ENCODE results near the gene METTL15.

METTL15 gene

DNA sequence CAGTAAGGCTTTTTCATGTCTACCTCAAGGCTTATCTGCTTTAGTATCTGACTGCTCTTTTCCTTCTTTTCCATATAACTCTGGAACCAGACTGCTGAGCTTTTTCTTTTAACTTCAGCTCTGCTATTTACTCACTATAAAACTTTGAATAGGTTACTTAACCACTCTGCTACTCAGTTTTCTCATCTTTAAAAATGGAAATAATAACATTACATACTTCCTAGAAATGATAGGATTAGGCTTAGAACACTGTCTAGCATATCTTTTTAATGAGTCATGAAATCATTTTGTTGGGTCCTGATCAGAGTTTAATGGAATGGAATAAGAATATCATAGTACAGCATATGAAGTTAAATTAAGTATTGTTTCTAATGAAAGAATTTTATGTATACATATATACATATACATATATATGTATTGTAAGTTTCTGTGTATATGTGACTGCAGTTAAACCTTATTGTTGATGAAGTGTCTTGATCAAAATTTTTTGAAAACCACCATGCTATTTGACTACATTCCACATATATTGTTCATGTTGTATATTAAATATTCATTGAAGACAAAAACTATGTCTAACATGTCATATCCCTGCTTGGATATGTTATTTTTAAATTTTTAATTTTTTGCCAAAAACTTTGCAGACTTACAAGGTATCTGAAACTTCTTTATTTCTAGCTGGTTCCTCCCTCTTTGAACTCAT is 120.2 kb downstream of the METTL15 start:
- TF ChIP-seq, protein P1, sequence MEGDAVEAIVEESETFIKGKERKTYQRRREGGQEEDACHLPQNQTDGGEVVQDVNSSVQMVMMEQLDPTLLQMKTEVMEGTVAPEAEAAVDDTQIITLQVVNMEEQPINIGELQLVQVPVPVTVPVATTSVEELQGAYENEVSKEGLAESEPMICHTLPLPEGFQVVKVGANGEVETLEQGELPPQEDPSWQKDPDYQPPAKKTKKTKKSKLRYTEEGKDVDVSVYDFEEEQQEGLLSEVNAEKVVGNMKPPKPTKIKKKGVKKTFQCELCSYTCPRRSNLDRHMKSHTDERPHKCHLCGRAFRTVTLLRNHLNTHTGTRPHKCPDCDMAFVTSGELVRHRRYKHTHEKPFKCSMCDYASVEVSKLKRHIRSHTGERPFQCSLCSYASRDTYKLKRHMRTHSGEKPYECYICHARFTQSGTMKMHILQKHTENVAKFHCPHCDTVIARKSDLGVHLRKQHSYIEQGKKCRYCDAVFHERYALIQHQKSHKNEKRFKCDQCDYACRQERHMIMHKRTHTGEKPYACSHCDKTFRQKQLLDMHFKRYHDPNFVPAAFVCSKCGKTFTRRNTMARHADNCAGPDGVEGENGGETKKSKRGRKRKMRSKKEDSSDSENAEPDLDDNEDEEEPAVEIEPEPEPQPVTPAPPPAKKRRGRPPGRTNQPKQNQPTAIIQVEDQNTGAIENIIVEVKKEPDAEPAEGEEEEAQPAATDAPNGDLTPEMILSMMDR (IDR thresholded peaks at IDR 0.05; ENCODE audit: insufficient read depth, low read depth, low read length, missing control alignments) = no peak
- DNase-seq (ENCODE audit: low read depth) = peak; percentile 2
- H3K4me3 ChIP-seq (ENCODE audit: low read length) = no peak overlapping the region

DNA sequence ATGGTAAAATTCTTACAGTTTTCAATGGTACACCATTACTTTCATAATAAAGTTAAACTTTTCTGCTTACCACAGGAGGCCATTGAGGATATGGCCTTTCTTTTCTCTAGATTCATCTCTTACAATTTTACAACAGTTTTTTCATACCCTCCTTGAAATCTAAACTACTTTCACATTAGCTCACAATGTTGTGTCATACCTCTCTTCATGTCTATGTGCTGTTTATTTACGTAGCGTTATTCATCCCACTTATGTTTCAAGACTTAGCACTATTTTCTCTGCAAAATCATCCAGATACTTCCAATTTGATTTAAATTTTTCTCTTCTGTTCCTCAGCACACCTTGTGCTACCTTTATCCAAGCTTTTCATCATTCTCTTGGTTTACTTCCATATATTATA is 123.3 kb downstream of the METTL15 start:
- no peak overlapping the region for H3K4me3 ChIP-seq (ENCODE audit: low read length)
- TF ChIP-seq, protein P1 (IDR thresholded peaks at IDR 0.05; ENCODE audit: insufficient read depth, low read depth, low read length, missing control alignments) = no peak
- DNase-seq (ENCODE audit: low read depth) = no peak

DNA sequence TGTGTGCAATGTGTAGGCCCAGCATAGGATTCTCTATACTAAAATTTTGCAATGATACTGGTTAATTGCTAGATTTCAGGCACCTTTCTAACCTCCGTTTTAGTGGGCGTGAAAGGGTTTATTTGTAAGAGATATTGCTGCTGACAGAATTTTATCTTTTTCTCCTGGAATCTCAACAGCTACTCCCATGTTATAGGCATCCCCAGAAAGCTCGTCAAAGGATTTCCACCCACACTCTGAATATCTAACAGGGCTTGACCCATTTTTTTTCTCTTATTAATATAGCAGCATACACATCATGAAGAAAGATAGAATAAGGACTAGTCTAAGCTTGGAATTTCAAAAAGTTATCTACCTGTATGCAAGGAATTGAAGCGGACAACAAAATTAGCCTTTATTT is 124.5 kb downstream of the METTL15 start:
- TF ChIP-seq, protein P1 (IDR thresholded peaks at IDR 0.05; ENCODE audit: insufficient read depth, low read depth, low read length, missing control alignments) = no peak
- H3K4me3 ChIP-seq (ENCODE audit: low read length) = no peak overlapping the region
- DNase-seq (ENCODE audit: low read depth) = no peak

DNA sequence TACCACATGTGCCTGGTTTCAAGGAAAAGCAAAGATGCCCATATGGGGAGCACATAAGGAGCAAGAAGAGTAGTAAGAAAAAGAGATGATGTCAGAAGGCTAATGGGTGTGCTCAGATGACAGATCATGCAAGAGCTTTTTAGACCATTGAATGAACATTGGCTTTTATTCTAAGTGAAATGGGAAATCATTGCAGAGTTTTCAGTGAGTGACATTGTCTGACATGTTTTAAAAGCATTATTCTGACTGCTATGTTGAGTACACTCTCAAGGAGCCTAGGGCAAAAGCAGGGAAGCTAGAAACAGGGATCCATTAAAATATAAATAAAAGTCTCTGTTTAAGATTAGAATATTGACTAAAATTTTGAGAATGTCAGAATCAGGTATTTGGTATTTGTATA is 133.6 kb downstream of the METTL15 start:
- no peak overlapping the region for H3K4me3 ChIP-seq (ENCODE audit: low read length)
- TF ChIP-seq, protein P1 (IDR thresholded peaks at IDR 0.05; ENCODE audit: insufficient read depth, low read depth, low read length, missing control alignments) = no peak
- DNase-seq (ENCODE audit: low read depth) = no peak

DNA sequence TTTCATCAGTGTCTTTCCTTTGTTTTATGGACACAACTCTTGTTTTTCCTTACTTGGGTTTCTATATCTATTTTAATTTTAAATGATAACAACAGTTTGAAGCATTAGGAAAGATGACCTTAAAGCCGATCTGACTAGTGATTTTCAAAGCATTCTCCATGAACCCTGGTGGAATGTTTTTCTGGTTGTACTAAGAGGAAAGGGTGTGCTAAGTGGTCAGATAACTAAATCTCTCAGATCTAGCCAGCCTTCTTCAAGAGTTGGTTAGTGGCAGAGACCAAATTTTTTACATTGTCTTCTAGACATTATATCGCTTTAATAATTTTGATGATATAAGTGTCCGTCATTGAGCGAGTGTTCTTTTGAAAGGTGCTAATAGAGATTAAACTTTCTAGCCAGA is 134.4 kb downstream of the METTL15 start:
- H3K4me3 ChIP-seq (ENCODE audit: low read length) = no peak overlapping the region
- TF ChIP-seq, protein P1 (IDR thresholded peaks at IDR 0.05; ENCODE audit: insufficient read depth, low read depth, low read length, missing control alignments) = no peak
- no peak for DNase-seq (ENCODE audit: low read depth)

DNA sequence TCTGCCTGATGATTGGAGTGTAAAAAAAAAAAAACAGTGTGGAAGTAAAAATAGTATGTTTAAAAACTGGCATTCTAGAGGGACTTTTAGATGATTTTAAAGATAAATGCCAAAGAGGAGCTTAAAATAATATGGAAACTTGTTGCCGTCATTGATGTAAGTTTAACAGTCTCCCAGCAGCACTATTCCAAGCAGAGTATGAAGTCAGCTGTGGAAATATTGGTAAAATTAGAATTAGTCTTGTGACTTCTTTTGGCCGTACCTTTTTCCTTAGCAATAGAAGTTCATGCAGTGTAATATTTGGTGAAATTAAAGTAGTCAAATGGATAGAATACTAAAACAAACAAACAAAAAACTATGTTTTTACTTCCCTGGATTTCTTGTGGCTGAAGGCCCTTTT is 134.9 kb downstream of the METTL15 start:
- DNase-seq (ENCODE audit: low read depth) = no peak
- H3K4me3 ChIP-seq (ENCODE audit: low read length) = no peak overlapping the region
- TF ChIP-seq, protein P1 (IDR thresholded peaks at IDR 0.05; ENCODE audit: insufficient read depth, low read depth, low read length, missing control alignments) = no peak

DNA sequence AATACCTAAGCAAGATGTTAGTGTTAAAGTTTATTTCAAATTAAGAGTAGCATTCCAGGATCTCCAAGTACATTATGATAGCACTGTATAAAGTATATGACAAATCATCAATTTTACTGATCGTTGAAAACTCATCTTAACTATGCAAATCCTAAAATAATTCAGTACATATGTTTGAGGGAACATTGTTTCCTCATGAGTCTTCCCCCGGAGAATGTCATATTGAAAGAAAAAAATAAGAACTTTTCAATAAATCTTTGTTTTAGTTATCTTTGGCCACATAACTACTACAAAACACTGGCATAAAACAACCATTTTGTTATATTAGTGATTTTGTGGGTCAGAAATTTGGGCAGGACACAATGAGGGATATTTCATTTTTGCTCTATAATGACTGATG is 135.4 kb downstream of the METTL15 start:
- TF ChIP-seq, protein P1 (IDR thresholded peaks at IDR 0.05; ENCODE audit: insufficient read depth, low read depth, low read length, missing control alignments) = no peak
- no peak overlapping the region for H3K4me3 ChIP-seq (ENCODE audit: low read length)
- no peak for DNase-seq (ENCODE audit: low read depth)
